A549 (cell line): ENCODE data around the gene TNFSF4. TPM values are rescaled to one million over a fixed set of nuclear protein-coding genes. Genes with fewer than 3 reads are reported as not detected.
A peak's percentile ranks its signal among the peaks of the same experiment; 100 is the strongest.

Source experiments
- ATAC-seq, 2 experiments: fragments of 200-7000 bp in 1 of 2; fragments of >200 bp in 1 of 2; cut with Nextera tagmentation in 1 of 2; cut with Tn5 transposase in 1 of 2; 3 replicates each; pipeline versions ENCODE4 v1.8.0 to v1.9.1; 2018 to 2020; ENCODE audit warnings: mild to moderate bottlenecking in 1 of 2, moderate library complexity in 1 of 2
- CTCF ChIA-PET: fragments of 300-600 bp; sonication (Branson Sonifier 250); formaldehyde crosslinking; extraction: SDS; loops from one replicate; lab custom pipeline; 2021; ENCODE audit warnings: antibody characterized with exemption, inconsistent platforms; lab: Yijun Ruan, JAX
- POLR2A ChIA-PET: fragments of 350-600 bp; formaldehyde crosslinking; extraction: SDS; loops from one replicate; lab custom pipeline; 2021; ENCODE audit warnings: antibody characterized with exemption, inconsistent platforms; lab: Yijun Ruan, JAX
- DNase-seq, 2 experiments: peaks; one replicate each; pipeline versions ENCODE4 v3.0.0 to v3.0.0-alpha.2; 2011 to 2016; ENCODE audit warnings: low read depth in 1 of 2, low spot score in 1 of 2
- FAIRE-seq: peaks from 2 replicates; lab custom pipeline; 2011; peaks lifted over from hg19 to GRCh38; lab: Jason Lieb, UNC
- H3K27ac ChIP-seq, 2 experiments: fragments of >200 bp; sonication (Bioruptor Twin); formaldehyde crosslinking; 3 replicates each; pipeline ENCODE4 v1.5.1; 2016 to 2017
- H3K4me1 ChIP-seq: fragments of >200 bp; sonication (Bioruptor Twin); formaldehyde crosslinking; 3 replicates; pipeline ENCODE4 v1.6.1; 2016
- H3K4me2 ChIP-seq: fragments of >200 bp; sonication (Bioruptor Twin); formaldehyde crosslinking; 3 replicates; pipeline ENCODE4 v1.6.1; 2016
- H3K4me3 ChIP-seq: fragments of >200 bp; sonication (Bioruptor Twin); formaldehyde crosslinking; 3 replicates; pipeline ENCODE4 v1.5.1; 2016
- H3K9me3 ChIP-seq: fragments of >200 bp; sonication (Bioruptor Twin); formaldehyde crosslinking; 3 replicates; pipeline ENCODE4 v1.6.1; 2016
- ATOH8 ChIP-seq: fragments of 250-450 bp; sonication (Bioruptor Pico); IDR thresholded peaks from 2 replicates; pipeline ENCODE4 v1.5.0; 2020; ENCODE audit warnings: low read depth, mild to moderate bottlenecking, moderate library complexity
- CBX2 ChIP-seq: fragments of 200-600 bp; sonication (generic); IDR thresholded peaks from 2 replicates; pipeline ENCODE4 v1.6.1; 2016; ENCODE audit warnings: low read depth, mild to moderate bottlenecking, borderline replicate concordance
- CBX8 ChIP-seq: fragments of 200-600 bp; sonication (generic); IDR thresholded peaks from 2 replicates; pipeline ENCODE4 v1.6.1; 2016
- CEBPB ChIP-seq, 2 experiments: fragments of >200 bp in 1 of 2; sonication (Bioruptor Twin) in 1 of 2; formaldehyde crosslinking in 1 of 2; IDR thresholded peaks; 2 replicates each; pipeline ENCODE4 v1.6.1; 2012 to 2016
- CHD4 ChIP-seq: fragments of 200-600 bp; sonication (generic); IDR thresholded peaks from 2 replicates; pipeline ENCODE4 v1.6.1; 2016; ENCODE audit warnings: antibody characterized with exemption, mild to moderate bottlenecking, borderline replicate concordance
- CTCF ChIP-seq: fragments of >200 bp; sonication (Bioruptor Twin); formaldehyde crosslinking; IDR thresholded peaks from 3 replicates; pipeline ENCODE4 v1.5.1; 2016
- ELK1 ChIP-seq: fragments of 150-350 bp; IDR thresholded peaks from 2 replicates; pipeline ENCODE4 v1.6.1; 2014; ENCODE audit warnings: low read depth, mild to moderate bottlenecking, low read length
- HDAC2 ChIP-seq: fragments of 200-600 bp; sonication (generic); IDR thresholded peaks from 2 replicates; pipeline ENCODE4 v1.6.1; 2016
- HES2 ChIP-seq: fragments of >200 bp; sonication (Bioruptor Twin); formaldehyde crosslinking; IDR thresholded peaks from 2 replicates; pipeline ENCODE4 v1.6.1; 2016
- HOXB5 ChIP-seq: fragments of 250-450 bp; sonication (Bioruptor Pico); IDR thresholded peaks from 2 replicates; pipeline ENCODE4 v1.5.0; 2020; ENCODE audit warnings: mild to moderate bottlenecking, moderate library complexity
- JUN ChIP-seq, 2 experiments: fragments of >200 bp; sonication (Bioruptor Twin); formaldehyde crosslinking; IDR thresholded peaks; 2 replicates in 1 of 2; 3 replicates in 1 of 2; pipeline ENCODE4 v1.6.1; 2016 to 2017
- MAFK ChIP-seq: fragments of 450-650 bp; IDR thresholded peaks from 2 replicates; pipeline ENCODE4 v1.6.1; 2014; ENCODE audit not compliant: partially characterized antibody
- MAZ ChIP-seq: fragments of 150-350 bp; IDR thresholded peaks from 2 replicates; pipeline ENCODE4 v1.6.1; 2014; ENCODE audit warnings: antibody characterized with exemption, low read depth, low read length, borderline replicate concordance
- RAD21 ChIP-seq, 2 experiments: fragments of >200 bp in 1 of 2; sonication (Bioruptor Twin) in 1 of 2; formaldehyde crosslinking in 1 of 2; IDR thresholded peaks in 1 of 2; conservative IDR thresholded peaks in 1 of 2; 2 replicates in 1 of 2; 3 replicates in 1 of 2; pipeline ENCODE4 v1.6.1; 2012 to 2018; ENCODE audit warnings: inconsistent platforms in 1 of 2
- RARB ChIP-seq: fragments of 250-450 bp; sonication (Bioruptor Pico); IDR thresholded peaks from 2 replicates; pipeline ENCODE4 v1.8.0; 2021; ENCODE audit warnings: mild to moderate bottlenecking, moderate library complexity
- RFX5 ChIP-seq: fragments of 450-650 bp; IDR thresholded peaks from 2 replicates; pipeline ENCODE4 v1.7.1; 2014; ENCODE audit warnings: antibody characterized with exemption, mild to moderate bottlenecking, moderate library complexity
- RNF2 ChIP-seq: fragments of 200-600 bp; sonication (generic); IDR thresholded peaks from 2 replicates; pipeline ENCODE4 v1.6.1; 2016; ENCODE audit warnings: low read depth, mild to moderate bottlenecking, antibody characterized with exemption, moderate library complexity, borderline replicate concordance
- SREBF2 ChIP-seq: fragments of 450-650 bp; IDR thresholded peaks from 2 replicates; pipeline ENCODE4 v1.6.1; 2014; ENCODE audit warnings: mild to moderate bottlenecking, moderate library complexity
- TP53 ChIP-seq: fragments of 250-450 bp; sonication (Bioruptor Pico); IDR thresholded peaks from 2 replicates; pipeline ENCODE4 v1.5.0; 2021; ENCODE audit warnings: mild to moderate bottlenecking, moderate library complexity
- USF2 ChIP-seq: fragments of 450-650 bp; IDR thresholded peaks from 2 replicates; pipeline ENCODE4 v1.6.1; 2014; ENCODE audit warnings: antibody characterized with exemption
- ZFP36 ChIP-seq: fragments of 450-650 bp; IDR thresholded peaks from 2 replicates; pipeline ENCODE4 v1.6.1; 2014; ENCODE audit warnings: borderline replicate concordance; ENCODE audit not compliant: partially characterized antibody
- WGBS: methylation state at CpG from one replicate; pipeline ENCODE4 v1.1.6; 2017; ENCODE audit errors: missing lambda C conversion rate; 5-methylcytosine and 5-hydroxymethylcytosine counted together
- polyA plus RNA-seq, 4 experiments: library from polyadenylated mRNA; depleted of rRNA in 3 of 4; stranded (reverse); fragments of >200 nt; fragmentation: RNase III in 1 of 4; extraction: RNeasy Plus Mini Kit Qiagen cat#74134 plus additional on column Dnase treatment in 1 of 4; gene quantifications; 2 replicates in 3 of 4; 3 replicates in 1 of 4; pipeline ENCODE4 v1.2.3, GENCODE V29; 2011 to 2017

The TNFSF4 gene
- polyA plus RNA-seq, 2 of the 4 experiments (the other 2 are of a cell fraction) = 0.06 to 0.27 TPM

- no peak for TF ChIP-seq MAZ
- no peak for TF ChIP-seq ATOH8 (CRISPR knock-in tag)
- peak in 1 of 2 experiments; percentile 14; a peak in 1 of 4 replicates for TF ChIP-seq CEBPB (IDR thresholded peaks at IDR 0.05)
- no peak for TF ChIP-seq CTCF
- TF ChIP-seq RNF2 = no peak
- no peak for TF ChIP-seq TP53 (CRISPR knock-in tag)
- ChIA-PET CTCF (no interaction called here), POLR2A (no interaction called here)
- DNase-seq (no peak), FAIRE-seq (no peak), ATAC-seq (no peak)
- Histone ChIP-seq H3K4me2 (peak overlapping the region; percentile 14; the same call in 2 of the 3 replicates), H3K27ac (no peak overlapping the region), H3K4me1 (0 out of 3 replicates have a peak, but pooled peaks cover 4% of the 10 kb centered on the region), H3K4me3 (no peak overlapping the region), H3K9me3 (no peaks in the 10 kb centered on the region)
- WGBS = 56% methylated on average over 2 of the region's 2 CpGs
Measured at GRCh38 chr1:173137107-173137706, 69.9 kb downstream of the TNFSF4 start.

GRCh38 chr1:173134800-173135199 lies 72.3 kb downstream of the TNFSF4 start:
- POLR2A ChIA-PET = no interaction called here
- no peak for FAIRE-seq
- Histone ChIP-seq H3K27ac (no peak overlapping the region), H3K4me2 (no peak overlapping the region), H3K4me1 (0 out of 3 replicates have a peak, but pooled peaks cover 4% of the 10 kb centered on the region), H3K4me3 (no peak overlapping the region), H3K9me3 (no peaks in the 10 kb centered on the region)
- DNase-seq = no peak
- TF ChIP-seq RARB (CRISPR knock-in tag) (no peak), CBX8 (no peak), TP53 (CRISPR knock-in tag) (no peak), HOXB5 (CRISPR knock-in tag) (no peak)
- 82% methylated on average over 5 of the region's 5 CpGs for WGBS
- CTCF ChIA-PET = no interaction called here
- ATAC-seq = no peak

GRCh38 chr1:173134029-173134428 lies 73.1 kb downstream of the TNFSF4 start:
- WGBS = 42% methylated on average over 4 of the region's 4 CpGs
- TF ChIP-seq CBX2 (no peak), TP53 (CRISPR knock-in tag) (no peak), ATOH8 (CRISPR knock-in tag) (no peak), MAFK (no peak), USF2 (no peak), RAD21 (conservative IDR thresholded peaks at IDR 0.05 in 1 of 2, IDR thresholded peaks at IDR 0.05 in 1 of 2) (no peak), HES2 (no peak), JUN (IDR thresholded peaks at IDR 0.05) (no peak), CHD4 (no peak), ZFP36 (no peak), SREBF2 (no peak), RFX5 (no peak), HDAC2 (no peak), ELK1 (no peak)
- TF ChIP-seq, all 56 proteins: peak for 0
- DNase-seq = no peak
- ATAC-seq = peak in 1 of 2 experiments; percentile 36; a peak in 1 of 6 replicates
- CTCF ChIA-PET = no interaction called here
- FAIRE-seq = no peak
- Histone ChIP-seq H3K27ac (no peak overlapping the region), H3K4me3 (no peak overlapping the region), H3K4me1 (0 out of 3 replicates have a peak, but pooled peaks cover 4% of the 10 kb centered on the region), H3K4me2 (no peak overlapping the region), H3K9me3 (no peaks in the 10 kb centered on the region)
- POLR2A ChIA-PET = no interaction called here
